ENCODE measurements around the gene IGFBP1. TPM values are rescaled to one million over a fixed set of nuclear protein-coding genes. Genes with fewer than 3 reads are reported as not detected.

The IGFBP1 gene
- total RNA-seq, 4 donors from 2014 or later: not detected

GRCh38 chr7:45917658-45918057, 29.4 kb downstream of the IGFBP1 start:
- peak; percentile 88 to 98 (median 92) for TF ChIP-seq CTCF (IDR thresholded peaks at IDR 0.05)
- TF ChIP-seq POLR2AphosphoS5 (IDR thresholded peaks at IDR 0.05): no peak
- no peak for TF ChIP-seq POLR2A (IDR thresholded peaks at IDR 0.05)
- no peak for TF ChIP-seq EP300 (IDR thresholded peaks at IDR 0.05)
- H3K27ac ChIP-seq: no peak overlapping the region
- peaks cover 83% of the 10 kb centered on the region for H3K27me3 ChIP-seq
- H3K9me3 ChIP-seq: no peaks in the 10 kb centered on the region
- peak overlapping the region in 1 of 2 donors; percentile 14 for H3K4me3 ChIP-seq
- H3K4me1 ChIP-seq: peaks cover 0 to 50% (median 20%) of the 10 kb centered on the region in 3 donors
- ATAC-seq: peak; percentile 53
- WGBS, 2 donors (ENCODE audit: low coverage in 1 of 2): 12% methylated on average over 5 of the region's 15 CpGs; no CpG with 5 or more reads in 1 of the 2 donors
- peaks cover 0 to 6% of the 10 kb centered on the region in 2 donors for H3K36me3 ChIP-seq

- Histone ChIP-seq H3K4me3 (peak overlapping the region in 1 of 2 donors; percentile 14), H3K27ac (no peak overlapping the region), H3K4me1 (peaks cover 3 to 59% (median 20%) of the 10 kb centered on the region in 3 donors)
These were observed 30.3 kb downstream of the IGFBP1 start for GRCh38 chr7:45918556-45918955.

GRCh38 chr7:45919231-45919784, 31.0 kb downstream of the IGFBP1 start:
- H3K27ac ChIP-seq: no peak overlapping the region

More at GRCh38 chr7:45918556-45918955, 30.3 kb downstream of the IGFBP1 start:
- no peaks in the 10 kb centered on the region for H3K9me3 ChIP-seq
- H3K36me3 ChIP-seq: peaks cover 0 to 6% of the 10 kb centered on the region in 2 donors
- no peak for TF ChIP-seq POLR2A (IDR thresholded peaks at IDR 0.05)
- no peak for TF ChIP-seq EP300 (IDR thresholded peaks at IDR 0.05)
- no peak for TF ChIP-seq CTCF (IDR thresholded peaks at IDR 0.05)
- WGBS, 2 donors (ENCODE audit: low coverage in 1 of 2): 80 to 91% methylated on average over 2 of the region's 2 CpGs
- ATAC-seq: no peak
- H3K27me3 ChIP-seq: peaks cover 86% of the 10 kb centered on the region

GRCh38 chr7:45919993-45920459, 31.7 kb downstream of the IGFBP1 start:
- peak overlapping the region; percentile 29 to 51 for H3K4me3 ChIP-seq
- no peaks in the 10 kb centered on the region for H3K9me3 ChIP-seq
- peaks cover 0 to 6% of the 10 kb centered on the region in 2 donors for H3K36me3 ChIP-seq
- TF ChIP-seq POLR2A (IDR thresholded peaks at IDR 0.05): no peak
- no peak for TF ChIP-seq EP300 (IDR thresholded peaks at IDR 0.05)
- TF ChIP-seq POLR2AphosphoS5 (IDR thresholded peaks at IDR 0.05): no peak
- TF ChIP-seq CTCF (IDR thresholded peaks at IDR 0.05): no peak
- H3K27ac ChIP-seq: peak overlapping the region in 1 of 4 donors; percentile 44
- WGBS, 2 donors (ENCODE audit: low coverage in 1 of 2): 4 to 5% methylated on average over 3 to 9 of the region's 19 CpGs
- ATAC-seq: no peak
- peaks cover 3 to 68% (median 20%) of the 10 kb centered on the region in 3 donors for H3K4me1 ChIP-seq
- peaks cover 78% of the 10 kb centered on the region for H3K27me3 ChIP-seq

More at GRCh38 chr7:45919231-45919784, 31.0 kb downstream of the IGFBP1 start:
- peaks cover 3 to 67% (median 20%) of the 10 kb centered on the region in 3 donors for H3K4me1 ChIP-seq
- H3K9me3 ChIP-seq: no peaks in the 10 kb centered on the region
- H3K36me3 ChIP-seq: peaks cover 0 to 6% of the 10 kb centered on the region in 2 donors
- no peak for ATAC-seq
- TF ChIP-seq EP300 (IDR thresholded peaks at IDR 0.05) (no peak), POLR2A (IDR thresholded peaks at IDR 0.05) (no peak), CTCF (IDR thresholded peaks at IDR 0.05) (no peak), POLR2AphosphoS5 (IDR thresholded peaks at IDR 0.05) (no peak)
- peaks cover 86% of the 10 kb centered on the region for H3K27me3 ChIP-seq
- peak overlapping the region in 1 of 2 donors; percentile 51 for H3K4me3 ChIP-seq
- WGBS, 2 donors (ENCODE audit: low coverage in 1 of 2): 20 to 48% methylated on average over 5 to 9 of the region's 9 CpGs
